Vagina (tissue), 2 donors: ENCODE measurements around the gene FAM180A.

ENCODE experiments used
- POLR2A ChIP-seq, 2 donors: fragments of 450-650 bp; IDR thresholded peaks; one replicate each; pipeline ENCODE4 v1.6.1; 2017; ENCODE audit warnings: antibody characterized with exemption in 2 of 2, mild to moderate bottlenecking in 2 of 2, moderate library complexity in 2 of 2
- POLR2AphosphoS5 ChIP-seq, 2 donors: sonication (generic); formaldehyde crosslinking; IDR thresholded peaks; one replicate each; pipeline ENCODE4 v1.9.0; 2017; ENCODE audit warnings: antibody characterized with exemption in 2 of 2, mild to moderate bottlenecking in 2 of 2, low read depth in 1 of 2; ENCODE audit not compliant: insufficient read depth in 1 of 2
- TF ChIP-seq, protein P1 (sequence below), 3 experiments: fragments of 450-650 bp in 2 of 3; fragments of 200-600 bp in 1 of 3; sonication (generic) in 1 of 3; IDR thresholded peaks; one replicate each; pipeline ENCODE4 v1.5.1; 2017 to 2019; ENCODE audit warnings: antibody characterized with exemption in 3 of 3, mild to moderate bottlenecking in 2 of 3, moderate library complexity in 2 of 3

DNA sequence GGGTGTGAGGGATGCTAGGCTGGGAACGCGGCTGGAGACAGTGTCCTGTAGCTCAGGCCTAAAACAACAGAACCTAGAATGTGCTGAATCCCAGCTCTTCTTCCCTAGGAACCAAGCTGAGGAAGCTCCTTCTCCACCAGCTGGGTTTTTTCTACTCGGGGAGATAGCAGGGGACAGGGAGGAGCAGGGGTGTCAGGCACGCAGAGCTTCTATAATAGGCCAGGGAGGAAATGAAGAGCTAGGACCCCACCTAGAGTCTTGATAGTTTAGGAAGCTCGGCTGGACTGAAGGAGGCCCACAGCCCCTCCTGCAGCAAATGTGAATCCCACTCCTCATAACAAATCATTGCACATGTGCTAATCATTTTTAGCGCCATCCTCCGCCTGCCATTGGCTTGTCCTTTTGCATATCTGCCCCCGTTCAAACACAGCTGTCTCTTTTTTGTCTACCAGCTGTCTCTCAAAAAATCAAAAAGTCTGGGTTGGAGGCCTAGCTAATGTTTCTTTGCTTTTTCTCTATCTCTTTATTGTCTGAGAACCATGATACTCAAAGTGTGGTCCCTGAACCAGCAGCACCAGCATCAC, 24.1 kb upstream of the FAM180A start:
- TF ChIP-seq, protein P1, sequence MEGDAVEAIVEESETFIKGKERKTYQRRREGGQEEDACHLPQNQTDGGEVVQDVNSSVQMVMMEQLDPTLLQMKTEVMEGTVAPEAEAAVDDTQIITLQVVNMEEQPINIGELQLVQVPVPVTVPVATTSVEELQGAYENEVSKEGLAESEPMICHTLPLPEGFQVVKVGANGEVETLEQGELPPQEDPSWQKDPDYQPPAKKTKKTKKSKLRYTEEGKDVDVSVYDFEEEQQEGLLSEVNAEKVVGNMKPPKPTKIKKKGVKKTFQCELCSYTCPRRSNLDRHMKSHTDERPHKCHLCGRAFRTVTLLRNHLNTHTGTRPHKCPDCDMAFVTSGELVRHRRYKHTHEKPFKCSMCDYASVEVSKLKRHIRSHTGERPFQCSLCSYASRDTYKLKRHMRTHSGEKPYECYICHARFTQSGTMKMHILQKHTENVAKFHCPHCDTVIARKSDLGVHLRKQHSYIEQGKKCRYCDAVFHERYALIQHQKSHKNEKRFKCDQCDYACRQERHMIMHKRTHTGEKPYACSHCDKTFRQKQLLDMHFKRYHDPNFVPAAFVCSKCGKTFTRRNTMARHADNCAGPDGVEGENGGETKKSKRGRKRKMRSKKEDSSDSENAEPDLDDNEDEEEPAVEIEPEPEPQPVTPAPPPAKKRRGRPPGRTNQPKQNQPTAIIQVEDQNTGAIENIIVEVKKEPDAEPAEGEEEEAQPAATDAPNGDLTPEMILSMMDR (IDR thresholded peaks at IDR 0.05) = no peak
- TF ChIP-seq POLR2AphosphoS5 (IDR thresholded peaks at IDR 0.05; ENCODE audit: insufficient read depth in 1 of 2, low read depth in 1 of 2) = no peak
- no peak for TF ChIP-seq POLR2A (IDR thresholded peaks at IDR 0.05)
